Inflammatory macrophage (primary cell): ENCODE measurements around the gene ATP8B4.
A peak's percentile ranks its signal among the peaks of the same experiment; 100 is the strongest.

Experiments
- DNase-seq, 2 donors: peaks; one replicate each; pipeline ENCODE4 v3.0.0-alpha.2; 2020 to 2022

The ATP8B4 gene

GRCh38 chr15:49855917-49856637, 263.0 kb downstream of the ATP8B4 start:
- peak; percentile 55 to 78 for DNase-seq

- no peak for DNase-seq
Measured at GRCh38 chr15:49852756-49853155, 266.3 kb downstream of the ATP8B4 start.

GRCh38 chr15:49848807-49849206, 270.2 kb downstream of the ATP8B4 start:
- no peak for DNase-seq

- DNase-seq = no peak
Measured at GRCh38 chr15:49848282-49848724, 270.7 kb downstream of the ATP8B4 start.

GRCh38 chr15:49847423-49848281, 271.4 kb downstream of the ATP8B4 start:
- no peak for DNase-seq

GRCh38 chr15:49844390-49844789, 274.6 kb downstream of the ATP8B4 start:
- no peak for DNase-seq

- no peak for DNase-seq
Measured at GRCh38 chr15:49843725-49844124, 275.3 kb downstream of the ATP8B4 start.

GRCh38 chr15:49842031-49842730, 276.9 kb downstream of the ATP8B4 start:
- no peak for DNase-seq

- DNase-seq = no peak
Measured at GRCh38 chr15:49832511-49832910, 286.5 kb downstream of the ATP8B4 start.

GRCh38 chr15:49831206-49831965, 287.6 kb downstream of the ATP8B4 start:
- no peak for DNase-seq

- DNase-seq = no peak
Measured at GRCh38 chr15:49830391-49830790, 288.6 kb downstream of the ATP8B4 start.

- no peak for DNase-seq
Measured at GRCh38 chr15:49827311-49827710, 291.7 kb downstream of the ATP8B4 start.

GRCh38 chr15:49826640-49827234, 292.3 kb downstream of the ATP8B4 start:
- DNase-seq = no peak

GRCh38 chr15:49824775-49825099, 294.3 kb downstream of the ATP8B4 start:
- no peak for DNase-seq

- DNase-seq = no peak
Measured at GRCh38 chr15:49823987-49824774, 294.9 kb downstream of the ATP8B4 start.

GRCh38 chr15:49817100-49817499, 301.9 kb downstream of the ATP8B4 start:
- no peak for DNase-seq

GRCh38 chr15:49815950-49816349, 303.1 kb downstream of the ATP8B4 start:
- DNase-seq = no peak

- DNase-seq = no peak
Measured at GRCh38 chr15:49815526-49815925, 303.5 kb downstream of the ATP8B4 start.

- no peak for DNase-seq
Measured at GRCh38 chr15:49814709-49815108, 304.3 kb downstream of the ATP8B4 start.

GRCh38 chr15:49813625-49814024, 305.4 kb downstream of the ATP8B4 start:
- no peak for DNase-seq

GRCh38 chr15:49810720-49811119, 308.3 kb downstream of the ATP8B4 start:
- DNase-seq = no peak
